HCEC 1CT (cell line): ENCODE results near the gene MFN1.

Source experiments
- DNase-seq: peaks from one replicate; pipeline ENCODE4 v3.0.0-alpha.2; 2017

Gene MFN1

GRCh38 chr3:179432451-179432850, 84.9 kb downstream of the MFN1 start:
- no peak for DNase-seq

GRCh38 chr3:179436517-179436916, 89.0 kb downstream of the MFN1 start:
- DNase-seq = no peak

- DNase-seq = no peak
These were observed 91.3 kb downstream of the MFN1 start for GRCh38 chr3:179438841-179439240.
